ENCODE results near the gene FHIP1B.

- TF ChIP-seq CTCF (IDR thresholded peaks at IDR 0.05) (no peak), POLR2A (IDR thresholded peaks at IDR 0.05) (no peak)
Measured at GRCh38 chr11:6258571-6259081, 24.2 kb upstream of the FHIP1B start.

All from thyroid gland (tissue), 4 donors.